Nephron (organoid): ENCODE data around the gene HACE1.
"Not testable (repeated sequence)": the region's sequence is repeated elsewhere in the genome, so short reads cannot be mapped to it uniquely, and the experiment has no call there.

Experiments used
- H3K27ac Mint-ChIP-seq, 3 experiments: 2 replicates each; pipeline ENCODE4 v1.8.0; 2020; ENCODE audit warnings: mixed read lengths in 3 of 3, mild to moderate bottlenecking in 2 of 3, moderate library complexity in 1 of 3
- H3K27me3 Mint-ChIP-seq: 2 replicates; pipeline ENCODE4 v1.8.0; 2021; ENCODE audit warnings: low read depth, mild to moderate bottlenecking, moderate library complexity, mixed read lengths
- H3K36me3 Mint-ChIP-seq: 2 replicates; pipeline ENCODE4 v1.8.0; 2020; ENCODE audit warnings: low read depth, mixed read lengths
- H3K4me1 Mint-ChIP-seq: 2 replicates; pipeline ENCODE4 v1.8.0; 2020; ENCODE audit warnings: mixed read lengths
- H3K4me3 Mint-ChIP-seq, 3 experiments: 2 replicates each; pipeline ENCODE4 v1.8.0; 2020; ENCODE audit warnings: mild to moderate bottlenecking in 3 of 3, mixed read lengths in 3 of 3, moderate library complexity in 2 of 3
- H3K9me3 Mint-ChIP-seq: 2 replicates; pipeline ENCODE4 v1.8.0; 2020; ENCODE audit warnings: mixed read lengths
- TF ChIP-seq, protein P1 (sequence below), 3 experiments: fragments of 200-600 bp; sonication (generic); IDR thresholded peaks; one replicate each; pipeline ENCODE4 v1.5.0; 2021; ENCODE audit warnings: antibody characterized with exemption in 3 of 3; ENCODE audit not compliant: unreplicated experiment in 3 of 3

HACE1 gene

DNA sequence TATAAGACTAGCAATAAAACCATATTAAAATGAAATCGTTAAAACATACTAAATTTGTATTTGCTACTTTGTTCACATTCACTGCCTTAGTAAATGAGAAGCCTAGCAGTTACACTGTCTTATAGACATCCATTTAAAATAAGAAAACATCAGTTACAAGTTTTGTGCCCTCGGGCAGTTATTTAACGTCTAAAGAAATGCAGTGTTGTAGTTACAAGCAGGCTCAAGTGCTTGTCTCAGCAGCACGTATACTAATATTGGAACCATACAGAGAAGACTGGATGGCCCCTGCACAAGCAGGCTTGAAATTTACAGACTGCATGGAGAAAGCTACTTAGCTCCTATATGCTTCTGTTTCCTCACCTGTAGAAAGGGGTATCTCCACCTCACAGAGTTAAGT, 93.1 kb downstream of the HACE1 start:
- Mint-ChIP-seq H3K27me3 (no peaks in the 10 kb centered on the region), H3K4me1 (no peaks in the 10 kb centered on the region), H3K27ac (no peak overlapping the region), H3K36me3 (peaks cover 54% of the 10 kb centered on the region), H3K9me3 (peaks cover 8% of the 10 kb centered on the region), H3K4me3 (no peak overlapping the region)
- TF ChIP-seq, protein P1, sequence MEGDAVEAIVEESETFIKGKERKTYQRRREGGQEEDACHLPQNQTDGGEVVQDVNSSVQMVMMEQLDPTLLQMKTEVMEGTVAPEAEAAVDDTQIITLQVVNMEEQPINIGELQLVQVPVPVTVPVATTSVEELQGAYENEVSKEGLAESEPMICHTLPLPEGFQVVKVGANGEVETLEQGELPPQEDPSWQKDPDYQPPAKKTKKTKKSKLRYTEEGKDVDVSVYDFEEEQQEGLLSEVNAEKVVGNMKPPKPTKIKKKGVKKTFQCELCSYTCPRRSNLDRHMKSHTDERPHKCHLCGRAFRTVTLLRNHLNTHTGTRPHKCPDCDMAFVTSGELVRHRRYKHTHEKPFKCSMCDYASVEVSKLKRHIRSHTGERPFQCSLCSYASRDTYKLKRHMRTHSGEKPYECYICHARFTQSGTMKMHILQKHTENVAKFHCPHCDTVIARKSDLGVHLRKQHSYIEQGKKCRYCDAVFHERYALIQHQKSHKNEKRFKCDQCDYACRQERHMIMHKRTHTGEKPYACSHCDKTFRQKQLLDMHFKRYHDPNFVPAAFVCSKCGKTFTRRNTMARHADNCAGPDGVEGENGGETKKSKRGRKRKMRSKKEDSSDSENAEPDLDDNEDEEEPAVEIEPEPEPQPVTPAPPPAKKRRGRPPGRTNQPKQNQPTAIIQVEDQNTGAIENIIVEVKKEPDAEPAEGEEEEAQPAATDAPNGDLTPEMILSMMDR (IDR thresholded peaks at IDR 0.05; ENCODE audit: unreplicated experiment in 3 of 3): no peak

GRCh38 chr6:104754788-104755409, 104.8 kb downstream of the HACE1 start:
- H3K4me3 Mint-ChIP-seq: no peak overlapping the region
- TF ChIP-seq, protein P1 (IDR thresholded peaks at IDR 0.05; ENCODE audit: unreplicated experiment in 3 of 3): no peak
- no peaks in the 10 kb centered on the region for H3K4me1 Mint-ChIP-seq
- H3K27ac Mint-ChIP-seq: no peak overlapping the region
- H3K27me3 Mint-ChIP-seq: no peaks in the 10 kb centered on the region
- H3K36me3 Mint-ChIP-seq: peaks cover 76% of the 10 kb centered on the region
- H3K9me3 Mint-ChIP-seq: peaks cover 55% of the 10 kb centered on the region

DNA sequence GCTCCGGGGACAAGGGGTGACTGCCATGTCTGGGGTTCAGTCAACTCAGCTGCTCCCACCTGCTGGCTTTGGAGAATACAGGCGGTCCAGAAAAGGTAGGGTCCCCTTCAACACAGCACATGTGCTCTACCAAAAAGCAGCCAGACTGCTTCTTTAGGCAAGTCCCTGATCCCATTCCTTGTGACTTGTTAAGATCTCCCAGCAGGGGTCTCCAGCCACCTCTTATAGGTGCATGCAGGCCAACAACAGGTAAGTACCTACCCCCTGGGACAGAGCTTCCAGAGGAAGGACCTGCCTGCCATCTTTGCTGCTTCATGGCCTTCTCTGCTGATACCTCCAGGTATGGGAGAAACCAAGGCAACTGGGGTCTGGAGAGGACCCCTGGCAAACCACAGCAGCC, 106.5 kb downstream of the HACE1 start:
- H3K4me1 Mint-ChIP-seq: no peaks in the 10 kb centered on the region
- H3K4me3 Mint-ChIP-seq: no peak overlapping the region
- no peaks in the 10 kb centered on the region for H3K27me3 Mint-ChIP-seq
- TF ChIP-seq, protein P1 (IDR thresholded peaks at IDR 0.05; ENCODE audit: unreplicated experiment in 3 of 3): no peak
- H3K9me3 Mint-ChIP-seq: peaks cover 40% of the 10 kb centered on the region
- peaks cover 66% of the 10 kb centered on the region for H3K36me3 Mint-ChIP-seq
- no peak overlapping the region for H3K27ac Mint-ChIP-seq

GRCh38 chr6:104750449-104750848, 109.3 kb downstream of the HACE1 start:
- Mint-ChIP-seq H3K4me3 (no peak overlapping the region), H3K36me3 (peaks cover 56% of the 10 kb centered on the region), H3K9me3 (peaks cover 19% of the 10 kb centered on the region), H3K4me1 (no peaks in the 10 kb centered on the region), H3K27me3 (no peaks in the 10 kb centered on the region), H3K27ac (peak overlapping the region in 1 of 3 experiments; percentile 33)
- TF ChIP-seq, protein P1 (IDR thresholded peaks at IDR 0.05; ENCODE audit: unreplicated experiment in 3 of 3): no peak

DNA sequence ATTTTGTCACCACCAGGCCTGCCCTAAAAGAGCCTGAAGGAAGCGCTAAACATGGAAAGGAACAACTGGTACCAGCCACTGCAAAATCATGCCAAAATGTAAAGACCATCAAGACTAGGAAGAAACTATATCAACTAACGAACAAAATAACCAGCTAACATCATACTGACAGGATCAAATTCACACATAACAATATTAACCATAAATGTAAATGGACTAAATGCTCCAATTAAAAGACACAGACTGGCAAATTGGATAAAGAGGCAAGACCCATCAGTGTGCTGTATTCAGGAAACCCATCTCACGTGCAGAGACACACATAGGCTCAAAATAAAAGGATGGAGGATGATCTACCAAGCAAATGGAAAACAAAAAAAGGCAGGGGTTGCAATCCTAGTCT, 120.6 kb downstream of the HACE1 start:
- H3K36me3 Mint-ChIP-seq: peaks cover 16% of the 10 kb centered on the region
- not testable (repeated sequence) for H3K9me3 Mint-ChIP-seq, H3K4me3 Mint-ChIP-seq, H3K27me3 Mint-ChIP-seq, H3K4me1 Mint-ChIP-seq, H3K27ac Mint-ChIP-seq

GRCh38 chr6:104737567-104737966, 122.2 kb downstream of the HACE1 start:
- not testable (repeated sequence) for H3K4me3 Mint-ChIP-seq, H3K27me3 Mint-ChIP-seq, H3K9me3 Mint-ChIP-seq, H3K27ac Mint-ChIP-seq, H3K4me1 Mint-ChIP-seq
- peaks cover 17% of the 10 kb centered on the region for H3K36me3 Mint-ChIP-seq

DNA sequence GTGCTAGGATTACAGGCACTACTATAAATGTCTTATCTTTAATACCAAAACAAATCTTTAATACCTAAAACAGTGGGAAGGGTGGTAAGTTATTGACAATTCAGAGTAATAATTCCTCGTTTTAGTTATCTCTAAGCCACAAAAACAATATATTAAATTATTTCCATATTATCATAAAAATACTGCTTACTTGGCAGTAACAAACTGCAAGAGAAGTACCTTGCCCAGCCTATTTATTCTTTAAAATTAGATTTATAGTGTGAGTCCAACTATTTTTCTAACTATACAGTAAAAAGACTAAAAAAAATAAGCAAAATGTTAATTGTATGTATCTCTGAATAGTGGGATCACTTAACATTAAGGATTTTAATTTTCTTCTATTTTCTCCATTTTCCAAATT, 123.2 kb downstream of the HACE1 start:
- no peak overlapping the region for H3K27ac Mint-ChIP-seq
- no peaks in the 10 kb centered on the region for H3K4me1 Mint-ChIP-seq
- H3K4me3 Mint-ChIP-seq: no peak overlapping the region
- H3K27me3 Mint-ChIP-seq: no peaks in the 10 kb centered on the region
- TF ChIP-seq, protein P1 (IDR thresholded peaks at IDR 0.05; ENCODE audit: unreplicated experiment in 3 of 3): no peak
- peaks cover 27% of the 10 kb centered on the region for H3K36me3 Mint-ChIP-seq
- no peaks in the 10 kb centered on the region for H3K9me3 Mint-ChIP-seq
